ENCODE results near the gene FERD3L. TPM values are rescaled to one million over a fixed set of nuclear protein-coding genes. Genes with fewer than 3 reads are reported as not detected.

The FERD3L gene
- total RNA-seq, 4 donors from 2014 or later = not detected

GRCh38 chr7:19177269-19177668 lies 32.0 kb upstream of the FERD3L start:
- Histone ChIP-seq H3K4me3 (no peak overlapping the region), H3K36me3 (no peaks in the 10 kb centered on the region), H3K27me3 (no peaks in the 10 kb centered on the region), H3K4me1 (no peaks in the 10 kb centered on the region), H3K9me3 (peaks cover 0 to 5% of the 10 kb centered on the region in 2 donors), H3K27ac (no peak overlapping the region)
- no peak for DNase-seq
- in situ Hi-C loops (cut with MboI; ENCODE audit: low pct_ligation_motif_present in 1 of 4, low pct_unique_long_range_greater_than_20kb in 1 of 4, low sequenced_read_pairs in 3 of 4) (no loop called here), intact Hi-C loops (cut with DNase I; ENCODE audit: low total_unique reads) (loop anchor here (1.0 kb wide), 1 partner anchor 21 kb away; no protein-coding TSS in a partner anchor)
- WGBS, 2 donors (ENCODE audit: low coverage in 1 of 2) = 55 to 70% methylated on average over 2 to 5 of the region's 5 CpGs
- TF ChIP-seq EP300 (IDR thresholded peaks at IDR 0.05; ENCODE audit: low read depth) (no peak), CTCF (IDR thresholded peaks at IDR 0.05) (no peak), POLR2A (IDR thresholded peaks at IDR 0.05) (no peak), POLR2AphosphoS5 (IDR thresholded peaks at IDR 0.05) (no peak)

DNA sequence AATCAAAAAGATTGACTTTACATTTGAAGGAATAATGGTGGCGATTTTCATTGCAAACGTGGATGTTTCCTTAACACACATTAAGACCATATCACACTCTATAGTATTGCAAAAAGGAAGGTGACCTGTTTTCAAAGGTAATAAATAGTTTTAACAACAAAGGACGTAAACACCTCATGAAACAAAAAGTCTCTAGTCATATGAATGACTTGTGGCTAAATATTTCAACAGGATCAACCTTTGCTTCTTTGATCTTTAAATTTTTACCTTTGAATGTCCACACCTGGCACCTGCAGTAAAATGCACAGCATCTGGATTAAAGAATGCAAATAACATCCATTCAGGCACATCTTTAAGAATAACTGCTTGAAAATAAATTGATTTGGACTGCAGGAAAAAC lies 30.0 kb upstream of the FERD3L start:
- 54 to 55% methylated on average over 3 of the region's 3 CpGs for WGBS, 2 donors (ENCODE audit: low coverage in 1 of 2)
- TF ChIP-seq POLR2A (IDR thresholded peaks at IDR 0.05) = no peak

DNA sequence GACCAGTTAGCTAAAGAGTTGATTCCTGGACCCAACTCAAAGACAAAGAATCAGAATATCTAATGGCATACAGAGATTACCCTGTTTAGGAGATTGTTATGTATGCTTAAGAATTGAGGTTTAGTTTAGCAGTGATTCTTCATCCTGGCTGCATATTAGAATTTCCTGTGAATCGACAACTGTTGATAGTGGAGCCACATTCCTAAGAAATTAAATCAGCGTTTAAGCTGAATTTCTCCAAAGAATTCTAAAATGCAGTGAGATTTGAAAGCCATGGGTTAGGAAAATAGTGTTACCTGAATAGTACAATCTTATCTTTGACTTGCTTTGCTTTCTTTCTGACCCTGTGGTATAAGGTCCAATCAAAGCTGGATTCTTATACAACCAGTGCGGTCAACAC lies 16.4 kb upstream of the FERD3L start:
- H3K27me3 ChIP-seq = no peaks in the 10 kb centered on the region
- in situ Hi-C loops (cut with MboI; ENCODE audit: low pct_ligation_motif_present in 1 of 4, low pct_unique_long_range_greater_than_20kb in 1 of 4, low sequenced_read_pairs in 3 of 4) (no loop called here), intact Hi-C loops (cut with DNase I; ENCODE audit: low total_unique reads) (no loop called here)
- no peaks in the 10 kb centered on the region for H3K4me1 ChIP-seq
- no peaks in the 10 kb centered on the region for H3K9me3 ChIP-seq
- no peak overlapping the region for H3K27ac ChIP-seq
- DNase-seq = no peak
- TF ChIP-seq POLR2A (IDR thresholded peaks at IDR 0.05) (no peak), EP300 (IDR thresholded peaks at IDR 0.05; ENCODE audit: low read depth) (no peak), CTCF (IDR thresholded peaks at IDR 0.05) (no peak), POLR2AphosphoS5 (IDR thresholded peaks at IDR 0.05) (no peak)
- H3K36me3 ChIP-seq = no peaks in the 10 kb centered on the region
- H3K4me3 ChIP-seq = no peak overlapping the region
- 69 to 87% methylated on average over 3 of the region's 3 CpGs for WGBS, 2 donors (ENCODE audit: low coverage in 1 of 2)

More for the DNA sequence above, 30.0 kb upstream of the FERD3L start:
- intact Hi-C loops (cut with DNase I; ENCODE audit: low total_unique reads) = no loop called here
- DNase-seq = no peak
- H3K36me3 ChIP-seq = no peaks in the 10 kb centered on the region
- in situ Hi-C loops (cut with MboI; ENCODE audit: low pct_ligation_motif_present in 1 of 4, low pct_unique_long_range_greater_than_20kb in 1 of 4, low sequenced_read_pairs in 3 of 4) = no loop called here
- no peak overlapping the region for H3K27ac ChIP-seq
- no peaks in the 10 kb centered on the region for H3K27me3 ChIP-seq
- no peak overlapping the region for H3K4me3 ChIP-seq
- no peaks in the 10 kb centered on the region for H3K4me1 ChIP-seq
- no peaks in the 10 kb centered on the region for H3K9me3 ChIP-seq

- no peaks in the 10 kb centered on the region for H3K36me3 ChIP-seq
- peaks cover 0 to 3% (median 0%) of the 10 kb centered on the region in 4 donors for H3K4me1 ChIP-seq
- WGBS, 2 donors (ENCODE audit: low coverage in 1 of 2) = 6 to 8% methylated on average over 4 of the region's 4 CpGs
- no peaks in the 10 kb centered on the region for H3K9me3 ChIP-seq
- DNase-seq = no peak
- TF ChIP-seq CTCF (IDR thresholded peaks at IDR 0.05) (no peak), POLR2AphosphoS5 (IDR thresholded peaks at IDR 0.05) (no peak), EP300 (IDR thresholded peaks at IDR 0.05; ENCODE audit: low read depth) (no peak), POLR2A (IDR thresholded peaks at IDR 0.05) (no peak)
- peaks cover 64% of the 10 kb centered on the region for H3K27me3 ChIP-seq
- no peak overlapping the region for H3K27ac ChIP-seq
- intact Hi-C loops (cut with DNase I; ENCODE audit: low total_unique reads) (no loop called here), in situ Hi-C loops (cut with MboI; ENCODE audit: low pct_ligation_motif_present in 1 of 4, low pct_unique_long_range_greater_than_20kb in 1 of 4, low sequenced_read_pairs in 3 of 4) (no loop called here)
- no peak overlapping the region for H3K4me3 ChIP-seq
Observed at GRCh38 chr7:19146699-19147098, 1.5 kb upstream of the FERD3L start.

- WGBS, 2 donors (ENCODE audit: low coverage in 1 of 2) = 11 to 18% methylated on average over 11 to 19 of the region's 19 CpGs
- Histone ChIP-seq H3K4me3 (no peak overlapping the region), H3K27ac (no peak overlapping the region), H3K4me1 (peaks cover 0 to 3% (median 0%) of the 10 kb centered on the region in 4 donors), H3K27me3 (peaks cover 70% of the 10 kb centered on the region), H3K9me3 (no peaks in the 10 kb centered on the region), H3K36me3 (no peaks in the 10 kb centered on the region)
- intact Hi-C loops (cut with DNase I; ENCODE audit: low total_unique reads) (no loop called here), in situ Hi-C loops (cut with MboI; ENCODE audit: low pct_ligation_motif_present in 1 of 4, low pct_unique_long_range_greater_than_20kb in 1 of 4, low sequenced_read_pairs in 3 of 4) (no loop called here)
- TF ChIP-seq POLR2A (IDR thresholded peaks at IDR 0.05) (no peak), CTCF (IDR thresholded peaks at IDR 0.05) (no peak), POLR2AphosphoS5 (IDR thresholded peaks at IDR 0.05) (no peak), EP300 (IDR thresholded peaks at IDR 0.05; ENCODE audit: low read depth) (no peak)
- DNase-seq = no peak
Observed at GRCh38 chr7:19145434-19146115, 354 bp upstream of the FERD3L start.
